Activated CD4-positive, alpha-beta T cell treated with anti-CD3 and anti-CD28 coated beads, Interleukin-2, amount 50 U/mL, for 1 hour (primary cell): ENCODE data around the gene CDYL.

ENCODE experiments used
- DNase-seq: peaks from one replicate; pipeline ENCODE4 v3.0.0-alpha.2; 2020

CDYL gene

GRCh38 chr6:4940416-4940815 is 164.2 kb downstream of the CDYL start:
- no peak for DNase-seq

- DNase-seq = no peak
These were observed 165.8 kb downstream of the CDYL start for GRCh38 chr6:4941782-4942672.

GRCh38 chr6:4942673-4943009 is 166.4 kb downstream of the CDYL start:
- DNase-seq = no peak

- DNase-seq = no peak
These were observed 167.5 kb downstream of the CDYL start for GRCh38 chr6:4943716-4944115.

- no peak for DNase-seq
These were observed 168.1 kb downstream of the CDYL start for GRCh38 chr6:4944325-4944724.

- no peak for DNase-seq
These were observed 170.3 kb downstream of the CDYL start for GRCh38 chr6:4946521-4946920.

- DNase-seq = no peak
These were observed 171.5 kb downstream of the CDYL start for GRCh38 chr6:4947716-4948115.

GRCh38 chr6:4948781-4949450 is 172.7 kb downstream of the CDYL start:
- no peak for DNase-seq

GRCh38 chr6:4950076-4950475 is 173.9 kb downstream of the CDYL start:
- DNase-seq = no peak

GRCh38 chr6:4950836-4951533 is 174.8 kb downstream of the CDYL start:
- no peak for DNase-seq

GRCh38 chr6:4953440-4953839 is 177.2 kb downstream of the CDYL start:
- no peak for DNase-seq

GRCh38 chr6:4956625-4957024 is 180.4 kb downstream of the CDYL start:
- no peak for DNase-seq

GRCh38 chr6:4957521-4958231 is 181.5 kb downstream of the CDYL start:
- no peak for DNase-seq

GRCh38 chr6:4958624-4959023 is 182.4 kb downstream of the CDYL start:
- no peak for DNase-seq

GRCh38 chr6:4961322-4962168 is 185.3 kb downstream of the CDYL start:
- DNase-seq = no peak

GRCh38 chr6:4962905-4963304 is 186.7 kb downstream of the CDYL start:
- DNase-seq = no peak

GRCh38 chr6:4964675-4965561 is 188.7 kb downstream of the CDYL start:
- no peak for DNase-seq

- no peak for DNase-seq
These were observed 189.6 kb downstream of the CDYL start for GRCh38 chr6:4965562-4966389.

GRCh38 chr6:4967301-4968030 is 191.3 kb downstream of the CDYL start:
- no peak for DNase-seq
